RWPE1 (cell line): ENCODE results near the gene TCF12.

Experiments
- CTCF ChIA-PET: fragments of 350-600 bp; sonication (Branson Sonifier 250); formaldehyde crosslinking; extraction: SDS; loops from one replicate; lab custom pipeline; 2021; lab: Yijun Ruan, JAX
- POLR2A ChIA-PET: fragments of 400-600 bp; formaldehyde crosslinking; extraction: SDS; loops from one replicate; lab custom pipeline; 2020; ENCODE audit warnings: antibody characterized with exemption; ENCODE audit not compliant: low non-redundant PET; lab: Yijun Ruan, JAX
- DNase-seq: peaks from one replicate; pipeline ENCODE4 v3.0.0; 2012; ENCODE audit warnings: low spot score
- H3K27ac ChIP-seq: fragments of 450-650 bp; 2 replicates; pipeline ENCODE4 v1.5.1; 2017
- TF ChIP-seq, protein P1 (sequence below): fragments of 450-650 bp; conservative IDR thresholded peaks from 2 replicates; pipeline ENCODE4 v1.5.1; 2017; ENCODE audit warnings: low read depth, mild to moderate bottlenecking

The TCF12 gene

DNA sequence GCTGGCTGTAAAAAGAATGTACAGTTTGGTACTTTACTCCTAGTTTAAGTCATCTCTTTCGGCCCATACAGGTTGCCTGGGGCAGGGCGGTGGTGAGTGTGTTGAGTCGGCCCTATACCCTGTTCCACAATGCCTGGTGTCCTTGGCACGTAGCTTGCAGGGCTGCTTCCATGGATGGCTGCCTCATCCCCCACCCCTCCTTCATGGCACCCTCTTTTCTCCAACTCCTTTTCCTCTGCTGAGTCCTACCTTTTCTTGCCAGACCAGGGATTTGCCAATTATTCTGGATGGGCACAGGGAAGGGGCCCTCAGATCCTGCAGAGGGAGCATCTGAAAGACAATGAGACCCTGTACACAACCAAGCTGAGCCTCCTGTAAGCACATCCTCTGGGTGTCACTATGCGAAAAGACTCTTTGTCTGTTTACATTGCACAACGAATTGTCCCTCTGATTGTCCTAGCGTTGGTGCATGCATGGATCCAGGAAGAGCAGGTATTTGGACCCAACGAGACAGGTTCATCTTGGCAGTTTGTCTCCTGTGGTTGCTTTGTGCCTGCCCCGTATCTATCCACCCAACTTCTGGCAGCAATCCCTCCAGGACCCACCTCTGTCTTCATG, 384.3 kb downstream of the TCF12 start:
- DNase-seq = no peak
- TF ChIP-seq, protein P1, sequence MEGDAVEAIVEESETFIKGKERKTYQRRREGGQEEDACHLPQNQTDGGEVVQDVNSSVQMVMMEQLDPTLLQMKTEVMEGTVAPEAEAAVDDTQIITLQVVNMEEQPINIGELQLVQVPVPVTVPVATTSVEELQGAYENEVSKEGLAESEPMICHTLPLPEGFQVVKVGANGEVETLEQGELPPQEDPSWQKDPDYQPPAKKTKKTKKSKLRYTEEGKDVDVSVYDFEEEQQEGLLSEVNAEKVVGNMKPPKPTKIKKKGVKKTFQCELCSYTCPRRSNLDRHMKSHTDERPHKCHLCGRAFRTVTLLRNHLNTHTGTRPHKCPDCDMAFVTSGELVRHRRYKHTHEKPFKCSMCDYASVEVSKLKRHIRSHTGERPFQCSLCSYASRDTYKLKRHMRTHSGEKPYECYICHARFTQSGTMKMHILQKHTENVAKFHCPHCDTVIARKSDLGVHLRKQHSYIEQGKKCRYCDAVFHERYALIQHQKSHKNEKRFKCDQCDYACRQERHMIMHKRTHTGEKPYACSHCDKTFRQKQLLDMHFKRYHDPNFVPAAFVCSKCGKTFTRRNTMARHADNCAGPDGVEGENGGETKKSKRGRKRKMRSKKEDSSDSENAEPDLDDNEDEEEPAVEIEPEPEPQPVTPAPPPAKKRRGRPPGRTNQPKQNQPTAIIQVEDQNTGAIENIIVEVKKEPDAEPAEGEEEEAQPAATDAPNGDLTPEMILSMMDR = no peak
- POLR2A ChIA-PET = no interaction called here
- CTCF ChIA-PET = interaction anchor here (0.7 kb wide), 1 partner anchor 806 kb away, joined by 3 read pairs; no protein-coding TSS in a partner anchor
- no peak overlapping the region for H3K27ac ChIP-seq

GRCh38 chr15:57305009-57305408, 386.6 kb downstream of the TCF12 start:
- CTCF ChIA-PET = interaction anchor here (0.5 to 1.4 kb wide), 5 partner anchors 237 to 757 kb away, joined by 3 to 4 read pairs (median 3); no protein-coding TSS in a partner anchor
- no peak overlapping the region for H3K27ac ChIP-seq
- POLR2A ChIA-PET = no interaction called here
- no peak for DNase-seq
- TF ChIP-seq, protein P1 = no peak

- peak; percentile 87 for DNase-seq
- CTCF ChIA-PET = interaction anchor here (0.6 to 1.9 kb wide), 24 partner anchors 21 to 899 kb away, joined by 3 to 23 read pairs (median 3); no protein-coding TSS in a partner anchor
- POLR2A ChIA-PET = no interaction called here
- no peak overlapping the region for H3K27ac ChIP-seq
- TF ChIP-seq, protein P1 = peak; percentile 95
Measured at GRCh38 chr15:57306161-57306943, 387.9 kb downstream of the TCF12 start.

DNA sequence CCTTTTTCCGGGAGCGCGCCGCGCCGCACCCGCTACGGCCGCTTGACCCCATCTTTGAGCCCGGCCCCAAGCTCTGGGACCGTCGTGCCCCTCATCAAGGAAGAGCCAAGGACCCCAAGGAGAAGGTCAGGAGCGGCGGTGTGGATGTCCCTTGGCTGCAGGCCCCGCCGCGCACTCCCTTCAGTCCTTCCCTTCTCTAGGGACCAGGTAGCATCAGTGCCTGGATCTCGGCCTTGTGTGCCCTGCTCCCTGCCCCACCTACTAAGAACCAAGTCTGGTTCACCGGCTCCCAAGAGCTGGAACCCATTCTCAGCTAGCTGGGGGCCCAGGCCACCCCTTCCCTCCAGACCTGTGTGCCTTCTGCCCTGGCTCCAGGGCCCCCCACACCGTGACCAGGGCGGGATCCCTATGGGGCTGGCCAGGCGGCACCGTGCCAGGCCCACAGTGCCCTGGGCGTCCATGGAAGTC, 388.5 kb downstream of the TCF12 start:
- TF ChIP-seq, protein P1 = peak; percentile 75
- CTCF ChIA-PET = interaction anchor here (0.6 to 1.9 kb wide), 13 partner anchors 20 to 880 kb away, joined by 3 to 23 read pairs (median 3); partner anchors contain the start of gene ZNF280D
- H3K27ac ChIP-seq = no peak overlapping the region
- POLR2A ChIA-PET = no interaction called here
- peak; percentile 17 for DNase-seq

GRCh38 chr15:57307527-57308169, 389.2 kb downstream of the TCF12 start:
- DNase-seq = no peak
- ChIA-PET POLR2A (no interaction called here), CTCF (interaction anchor here (0.7 to 1.9 kb wide), 5 partner anchors 19 to 816 kb away, joined by 3 to 23 read pairs (median 4); partner anchors contain the start of gene ZNF280D)
- TF ChIP-seq, protein P1 = no peak
- H3K27ac ChIP-seq = no peak overlapping the region

DNA sequence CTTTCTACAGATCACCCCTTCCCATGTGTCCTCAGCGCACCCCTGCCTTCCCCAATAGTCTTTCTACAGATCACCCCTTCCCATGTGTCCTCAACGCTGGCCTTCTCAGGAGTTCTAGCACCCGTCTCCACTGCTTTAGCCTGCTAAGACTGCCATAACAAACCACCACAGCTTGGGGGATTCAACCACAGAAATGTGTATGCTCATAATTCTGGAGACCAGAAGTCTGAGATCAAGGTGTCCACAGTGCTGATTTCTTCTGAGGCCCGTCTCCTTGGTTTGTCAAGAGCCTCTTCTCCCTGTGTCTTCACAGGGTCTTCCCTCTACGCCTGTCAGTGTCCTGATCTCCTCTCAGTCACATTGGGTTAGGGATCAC, 389.7 kb downstream of the TCF12 start:
- no peak overlapping the region for H3K27ac ChIP-seq
- ChIA-PET CTCF (no interaction called here), POLR2A (no interaction called here)
- TF ChIP-seq, protein P1 = no peak
- no peak for DNase-seq
